Measurements from ENCODE around the gene ATXN2.
"Not testable (repeated sequence)": the region's sequence is repeated elsewhere in the genome, so short reads cannot be mapped to it uniquely, and the experiment has no call there.

Gene ATXN2

DNA sequence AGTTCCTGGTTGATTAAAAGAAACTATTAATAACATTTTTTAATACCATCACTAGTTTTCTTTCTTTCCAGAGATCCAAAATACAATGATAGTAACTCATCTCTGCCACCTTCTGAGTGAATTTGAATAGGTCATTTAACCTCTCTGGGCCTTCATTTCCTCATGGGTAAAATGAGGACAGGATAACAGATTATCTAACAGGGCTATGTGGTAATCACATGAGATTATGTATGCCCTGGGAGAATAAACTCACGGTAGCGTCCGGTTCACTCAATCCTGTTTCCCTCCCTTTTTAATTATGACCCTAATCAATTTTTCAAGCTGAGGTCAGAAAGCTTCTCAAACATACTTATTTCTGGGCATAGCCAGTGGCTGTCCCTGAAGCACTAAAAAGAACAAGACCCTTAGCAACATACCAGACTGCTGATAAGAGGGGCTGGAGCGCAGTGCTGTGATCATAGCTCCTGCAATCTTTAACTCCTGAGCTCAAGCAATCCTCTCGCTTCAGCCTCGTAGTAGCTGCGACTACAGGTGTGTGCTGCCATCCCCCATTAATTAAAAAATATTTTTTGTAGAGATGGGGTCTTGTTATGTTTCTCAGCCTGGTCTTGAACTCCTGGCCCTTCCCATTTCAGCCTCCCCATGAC is 24.2 kb downstream of the ATXN2 start:
- no peak for DNase-seq (ENCODE audit: low read depth, low spot score)

DNA sequence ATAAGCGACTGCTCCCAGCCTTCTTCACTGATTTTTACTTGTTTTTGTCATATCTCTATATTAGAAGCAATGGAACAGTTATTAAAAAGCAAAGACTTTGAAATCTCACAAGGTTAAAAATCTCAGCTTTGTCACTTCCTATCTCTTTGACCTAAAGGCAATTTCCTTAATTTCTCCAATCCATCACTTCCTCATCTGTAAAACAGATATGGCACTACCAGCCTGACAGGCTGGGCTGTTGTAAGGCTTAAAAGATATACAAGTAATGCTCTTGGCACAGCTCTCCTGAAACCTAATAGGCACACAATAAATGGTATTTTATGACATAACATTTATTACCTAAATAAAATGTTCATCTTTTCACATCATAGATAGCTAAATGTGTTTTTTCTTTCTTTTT is 25.6 kb downstream of the ATXN2 start:
- no peak for DNase-seq (ENCODE audit: low read depth, low spot score)

DNA sequence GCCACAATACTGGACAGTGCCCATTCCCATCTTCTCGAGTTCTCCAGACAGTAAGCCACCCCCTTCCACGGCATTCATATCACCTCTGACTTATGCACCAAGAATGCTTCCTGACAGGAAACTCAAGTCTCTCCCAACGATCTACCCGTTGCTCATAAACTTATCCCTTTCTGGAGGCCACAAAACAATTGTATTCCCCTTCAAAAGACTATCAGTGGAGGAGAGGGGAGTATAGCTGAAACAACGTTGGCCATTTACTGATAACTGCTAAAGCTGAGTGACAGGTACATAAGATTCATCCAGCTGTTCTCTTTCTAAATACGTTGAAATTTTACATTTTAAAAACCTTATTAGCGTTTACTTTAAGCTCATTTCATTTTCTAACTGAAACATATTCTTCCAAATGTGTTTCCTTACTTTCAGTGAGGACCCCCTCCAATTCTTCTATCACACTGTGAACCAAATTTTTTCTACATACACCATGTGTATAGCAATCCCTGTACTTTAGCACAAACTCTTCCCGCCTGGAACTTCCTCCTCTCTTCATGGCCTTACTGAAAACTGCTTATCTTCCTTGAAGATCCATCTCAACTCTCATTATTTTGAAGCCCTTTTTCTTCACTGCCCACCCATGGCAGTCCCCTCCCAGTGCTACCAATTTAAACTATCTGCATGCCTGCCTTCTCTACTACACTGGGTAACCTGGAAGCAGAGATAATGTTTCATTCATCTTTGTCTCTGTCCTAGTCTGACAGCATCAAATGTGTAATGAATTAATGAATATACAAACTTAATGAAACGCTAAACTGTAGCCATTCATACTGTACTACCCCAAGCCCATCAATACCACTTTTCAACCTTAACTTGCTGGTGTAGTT is 28.8 kb downstream of the ATXN2 start:
- peak; percentile 28 for DNase-seq (ENCODE audit: low read depth, low spot score)

GRCh38 chr12:111569363-111570083 is 29.6 kb downstream of the ATXN2 start:
- DNase-seq (ENCODE audit: low read depth, low spot score): no peak

- not testable (repeated sequence) for DNase-seq (ENCODE audit: low read depth, low spot score)
These were observed 38.3 kb downstream of the ATXN2 start for GRCh38 chr12:111560844-111561243.

DNA sequence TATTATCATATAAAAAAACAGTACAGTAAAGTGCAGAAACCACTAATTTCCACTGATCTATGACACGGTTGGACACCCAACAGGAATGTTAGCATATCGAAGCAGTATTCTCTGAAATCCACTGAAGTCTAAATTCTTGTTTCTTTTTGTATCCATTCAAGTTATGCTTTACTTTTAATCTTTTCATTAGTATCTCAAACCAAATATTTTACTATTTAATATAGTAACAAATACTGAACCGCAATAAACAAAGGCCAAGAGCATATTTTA is 41.1 kb downstream of the ATXN2 start:
- DNase-seq (ENCODE audit: low read depth, low spot score): no peak

GRCh38 chr12:111557271-111558106 is 41.6 kb downstream of the ATXN2 start:
- DNase-seq (ENCODE audit: low read depth, low spot score): no peak

DNA sequence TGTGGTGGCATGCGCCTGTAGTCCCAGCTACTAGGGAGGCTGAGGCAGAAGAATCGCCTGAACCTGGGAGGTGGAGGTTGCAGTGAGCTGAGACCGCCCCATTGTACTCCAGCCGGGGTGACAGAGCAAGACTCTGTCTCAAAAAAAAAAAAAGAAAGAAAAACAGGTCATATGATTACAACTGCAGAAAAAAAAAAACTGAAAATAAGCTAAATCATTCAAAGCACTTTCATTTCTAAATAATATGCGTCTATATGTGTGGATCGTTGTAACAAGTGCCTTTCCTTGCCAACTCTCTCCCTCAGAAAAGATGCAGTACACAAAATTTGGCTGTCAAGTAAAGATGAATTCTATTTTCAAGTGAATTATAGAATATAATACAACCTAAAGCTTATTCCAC is 42.4 kb downstream of the ATXN2 start:
- no peak for DNase-seq (ENCODE audit: low read depth, low spot score)

DNA sequence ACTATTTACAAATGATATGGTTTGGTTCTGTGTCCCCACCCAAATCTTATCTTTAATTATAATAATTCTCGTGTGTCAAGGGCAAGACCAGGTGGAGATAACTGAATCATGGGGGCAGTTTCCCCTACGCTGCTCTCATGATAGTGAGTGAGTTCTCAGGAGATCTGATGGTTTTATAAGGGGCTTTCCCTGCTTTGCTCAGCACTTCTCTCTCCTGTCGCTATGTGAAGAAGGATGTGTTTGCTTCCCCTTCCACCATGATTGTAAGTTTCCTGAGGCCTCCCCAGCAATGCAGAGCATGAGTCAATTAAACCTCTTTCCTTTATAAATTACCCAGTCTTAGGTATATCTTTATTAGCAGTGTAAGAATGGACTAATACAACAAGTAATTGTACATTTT is 43.8 kb downstream of the ATXN2 start:
- DNase-seq (ENCODE audit: low read depth, low spot score): not testable (repeated sequence)

DNA sequence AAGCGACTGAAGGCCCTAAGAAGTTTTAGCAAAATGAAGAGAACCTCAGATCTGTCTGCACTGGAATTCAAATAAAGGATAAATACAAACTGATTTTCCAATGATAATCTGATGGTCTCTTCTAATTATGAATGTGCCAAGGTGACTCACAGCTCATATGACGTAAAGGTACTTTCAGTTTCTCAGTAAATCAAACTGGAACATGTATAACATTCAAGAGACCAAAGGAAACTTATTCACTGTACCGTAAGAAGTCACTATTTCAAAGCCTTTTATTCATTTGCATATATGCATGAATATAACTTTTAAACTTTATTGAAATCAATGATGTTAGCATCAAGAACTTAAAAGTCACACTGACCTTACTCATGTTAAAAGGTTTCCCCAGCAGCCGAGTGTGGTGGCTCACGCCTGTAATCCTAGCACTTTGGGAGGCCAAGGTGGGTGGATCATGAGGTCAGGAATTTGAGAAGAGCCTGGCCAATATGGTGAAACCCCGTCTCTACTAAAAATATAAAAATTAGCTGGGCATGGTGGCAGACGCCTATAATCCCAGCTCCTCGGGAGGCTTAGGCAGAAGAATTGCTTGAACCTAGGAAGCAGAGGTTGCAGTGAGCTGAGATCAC is 52.2 kb downstream of the ATXN2 start:
- no peak for DNase-seq (ENCODE audit: low read depth, low spot score)

DNA sequence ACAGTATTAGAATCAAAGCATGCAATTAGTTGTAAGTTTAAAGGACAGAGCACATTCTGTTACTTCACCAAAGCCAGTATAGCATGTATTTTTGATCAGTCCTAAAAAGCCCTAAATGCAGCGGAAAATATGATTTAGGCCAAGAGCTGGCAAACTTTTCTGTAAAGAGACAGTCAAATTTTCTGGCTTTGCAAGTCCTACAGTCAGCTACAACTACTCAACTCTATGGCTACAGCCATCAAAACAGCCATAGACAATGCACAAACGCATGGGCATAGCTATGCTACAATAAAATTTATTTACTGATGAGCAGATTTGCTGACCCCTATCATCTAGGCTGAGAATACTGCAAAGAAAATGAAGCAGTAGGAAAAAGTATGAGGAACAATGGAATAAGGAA is 52.9 kb downstream of the ATXN2 start:
- no peak for DNase-seq (ENCODE audit: low read depth, low spot score)

- no peak for DNase-seq (ENCODE audit: low read depth, low spot score)
These were observed 55.1 kb downstream of the ATXN2 start for GRCh38 chr12:111544032-111544431.

- DNase-seq (ENCODE audit: low read depth, low spot score): no peak
These were observed 66.4 kb downstream of the ATXN2 start for GRCh38 chr12:111532751-111533150.

GRCh38 chr12:111529424-111530368 is 69.4 kb downstream of the ATXN2 start:
- DNase-seq (ENCODE audit: low read depth, low spot score): peak; percentile 40

DNA sequence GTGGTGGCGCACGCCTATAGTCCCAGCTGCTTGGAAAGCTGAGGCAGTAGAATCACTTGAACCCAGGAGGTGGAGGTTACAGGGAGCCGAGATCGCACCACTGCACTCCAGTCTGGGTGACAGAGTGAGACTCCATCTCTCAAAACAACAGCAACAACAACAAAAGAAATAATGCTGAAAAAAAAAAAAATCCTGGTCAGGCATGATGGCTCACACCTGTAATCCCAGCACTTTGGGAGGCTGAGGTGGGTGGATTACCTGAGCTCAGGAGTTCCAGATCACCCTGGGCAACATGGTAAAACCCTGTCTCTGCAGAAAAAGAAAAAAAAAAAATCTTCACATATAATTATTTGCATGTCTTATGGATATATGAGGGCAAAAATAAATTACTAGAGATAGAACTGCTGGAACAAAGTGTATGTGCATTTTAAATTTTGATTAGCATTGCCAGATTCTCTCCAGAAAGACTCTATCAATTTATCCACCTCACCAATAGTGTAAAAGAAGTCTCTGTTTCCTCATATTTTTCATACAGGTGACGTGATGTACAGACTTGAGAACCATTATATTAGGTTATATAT is 75.4 kb downstream of the ATXN2 start:
- DNase-seq (ENCODE audit: low read depth, low spot score): no peak

DNA sequence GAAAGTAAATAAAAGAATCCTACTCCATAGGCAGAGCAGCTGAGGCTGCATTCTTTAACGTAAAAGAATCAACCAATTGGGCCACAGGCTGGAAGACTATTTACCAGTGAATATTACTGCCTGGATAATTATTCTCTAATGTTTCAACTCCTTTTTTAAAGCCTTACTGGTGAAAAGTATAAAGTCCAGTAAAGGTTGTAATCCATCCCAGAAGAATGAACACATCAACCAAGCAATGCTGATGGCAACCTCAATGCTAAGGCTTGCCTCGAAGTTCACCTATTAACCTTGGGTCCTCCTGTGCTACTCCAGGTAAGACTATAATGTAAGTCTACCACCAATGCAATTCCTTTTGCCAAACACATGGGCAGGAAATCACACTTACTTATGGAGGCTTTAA is 77.3 kb downstream of the ATXN2 start:
- no peak for DNase-seq (ENCODE audit: low read depth, low spot score)

GRCh38 chr12:111519937-111520336 is 79.2 kb downstream of the ATXN2 start:
- DNase-seq (ENCODE audit: low read depth, low spot score): no peak

GRCh38 chr12:111519083-111519482 is 80.0 kb downstream of the ATXN2 start:
- DNase-seq (ENCODE audit: low read depth, low spot score): no peak

GRCh38 chr12:111507719-111508118 is 91.4 kb downstream of the ATXN2 start:
- DNase-seq (ENCODE audit: low read depth, low spot score): not testable (repeated sequence)

DNA sequence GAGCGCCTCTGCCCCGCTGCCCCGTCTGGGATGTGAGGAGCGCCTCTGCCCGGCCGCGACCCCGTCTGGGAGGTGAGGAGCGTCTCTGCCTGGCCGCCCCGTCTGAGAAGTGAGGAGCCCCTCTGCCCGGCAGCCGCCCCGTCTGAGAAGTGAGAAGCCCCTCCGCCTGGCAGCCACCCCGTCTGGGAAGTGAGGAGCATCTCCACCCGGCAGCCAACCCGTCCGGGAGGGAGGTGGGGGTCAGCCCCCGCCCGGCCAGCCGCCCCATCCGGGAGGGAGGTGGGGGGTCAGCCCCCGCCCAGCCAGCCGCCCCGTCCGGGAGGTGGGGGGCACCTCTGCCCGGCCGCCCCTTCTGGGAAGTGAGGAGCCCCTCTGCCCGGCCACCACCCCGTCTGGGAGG is 91.9 kb downstream of the ATXN2 start:
- not testable (repeated sequence) for DNase-seq (ENCODE audit: low read depth, low spot score)

Measured in smooth muscle cell of the brain vasculature (primary cell).